Body of pancreas (tissue), 4 donors: ENCODE measurements around the gene COA5.

Source experiments
- CTCF ChIP-seq, 7 experiments: fragments of 450-650 bp in 4 of 7; fragments of 200-600 bp in 3 of 7; sonication (generic) in 3 of 7; IDR thresholded peaks; one replicate each; pipeline ENCODE4 v1.5.1; 2016 to 2019; ENCODE audit warnings: antibody characterized with exemption in 7 of 7
- POLR2A ChIP-seq, 3 donors: fragments of 450-650 bp; IDR thresholded peaks; one replicate each; pipeline ENCODE4 v1.6.1; 2016; ENCODE audit warnings: antibody characterized with exemption in 3 of 3, mild to moderate bottlenecking in 2 of 3

GRCh38 chr2:98565941-98566340, 42.4 kb downstream of the COA5 start:
- TF ChIP-seq CTCF (IDR thresholded peaks at IDR 0.05), result no peak
- no peak for TF ChIP-seq POLR2A (IDR thresholded peaks at IDR 0.05)
